GM18519 (cell line): ENCODE data around the gene ARHGAP6.
"Not testable (repeated sequence)": the region's sequence is repeated elsewhere in the genome, so short reads cannot be mapped to it uniquely, and the experiment has no call there.

ENCODE experiments used
- ATAC-seq: cut with Tn5 transposase; IDR thresholded peaks from one replicate; pipeline ENCODE4 v1.9.1; 2021; ENCODE audit warnings: mild to moderate bottlenecking, moderate library complexity; ENCODE audit not compliant: unreplicated experiment, low FRiP score

ARHGAP6 gene

GRCh38 chrX:11579636-11580600, 85.8 kb downstream of the ARHGAP6 start:
- ATAC-seq = no peak

- ATAC-seq = not testable (repeated sequence)
Measured at GRCh38 chrX:11578301-11578700, 87.4 kb downstream of the ARHGAP6 start.

GRCh38 chrX:11577603-11578002, 88.1 kb downstream of the ARHGAP6 start:
- no peak for ATAC-seq

- no peak for ATAC-seq
Measured at GRCh38 chrX:11575332-11575731, 90.4 kb downstream of the ARHGAP6 start.

GRCh38 chrX:11567528-11568220, 98.0 kb downstream of the ARHGAP6 start:
- no peak for ATAC-seq

- ATAC-seq = no peak
Measured at GRCh38 chrX:11566789-11567188, 98.9 kb downstream of the ARHGAP6 start.

- no peak for ATAC-seq
Measured at GRCh38 chrX:11566173-11566572, 99.5 kb downstream of the ARHGAP6 start.

GRCh38 chrX:11564546-11564945, 101.2 kb downstream of the ARHGAP6 start:
- no peak for ATAC-seq

- no peak for ATAC-seq
Measured at GRCh38 chrX:11562570-11562969, 103.2 kb downstream of the ARHGAP6 start.

- ATAC-seq = no peak
Measured at GRCh38 chrX:11558972-11559371, 106.7 kb downstream of the ARHGAP6 start.

- ATAC-seq = no peak
Measured at GRCh38 chrX:11557120-11557519, 108.6 kb downstream of the ARHGAP6 start.

GRCh38 chrX:11555759-11556158, 110.0 kb downstream of the ARHGAP6 start:
- ATAC-seq = no peak

GRCh38 chrX:11553594-11553993, 112.1 kb downstream of the ARHGAP6 start:
- no peak for ATAC-seq

- ATAC-seq = no peak
Measured at GRCh38 chrX:11551151-11551550, 114.6 kb downstream of the ARHGAP6 start.

- no peak for ATAC-seq
Measured at GRCh38 chrX:11546917-11547316, 118.8 kb downstream of the ARHGAP6 start.

- ATAC-seq = no peak
Measured at GRCh38 chrX:11543249-11543648, 122.5 kb downstream of the ARHGAP6 start.

GRCh38 chrX:11541510-11541909, 124.2 kb downstream of the ARHGAP6 start:
- ATAC-seq = no peak

GRCh38 chrX:11540532-11541377, 125.0 kb downstream of the ARHGAP6 start:
- ATAC-seq = peak; percentile 82

GRCh38 chrX:11537141-11537540, 128.6 kb downstream of the ARHGAP6 start:
- ATAC-seq = no peak

GRCh38 chrX:11535156-11535919, 130.4 kb downstream of the ARHGAP6 start:
- no peak for ATAC-seq
